ENCODE data around the gene SNAI1. TPM values are rescaled to one million over a fixed set of nuclear protein-coding genes. Genes with fewer than 3 reads are reported as not detected.
"Not testable (repeated sequence)": the region's sequence is repeated elsewhere in the genome, so short reads cannot be mapped to it uniquely, and the experiment has no call there.

Gene SNAI1
- total RNA-seq, 1 experiment from 2014 or later = 0.13 TPM

DNA sequence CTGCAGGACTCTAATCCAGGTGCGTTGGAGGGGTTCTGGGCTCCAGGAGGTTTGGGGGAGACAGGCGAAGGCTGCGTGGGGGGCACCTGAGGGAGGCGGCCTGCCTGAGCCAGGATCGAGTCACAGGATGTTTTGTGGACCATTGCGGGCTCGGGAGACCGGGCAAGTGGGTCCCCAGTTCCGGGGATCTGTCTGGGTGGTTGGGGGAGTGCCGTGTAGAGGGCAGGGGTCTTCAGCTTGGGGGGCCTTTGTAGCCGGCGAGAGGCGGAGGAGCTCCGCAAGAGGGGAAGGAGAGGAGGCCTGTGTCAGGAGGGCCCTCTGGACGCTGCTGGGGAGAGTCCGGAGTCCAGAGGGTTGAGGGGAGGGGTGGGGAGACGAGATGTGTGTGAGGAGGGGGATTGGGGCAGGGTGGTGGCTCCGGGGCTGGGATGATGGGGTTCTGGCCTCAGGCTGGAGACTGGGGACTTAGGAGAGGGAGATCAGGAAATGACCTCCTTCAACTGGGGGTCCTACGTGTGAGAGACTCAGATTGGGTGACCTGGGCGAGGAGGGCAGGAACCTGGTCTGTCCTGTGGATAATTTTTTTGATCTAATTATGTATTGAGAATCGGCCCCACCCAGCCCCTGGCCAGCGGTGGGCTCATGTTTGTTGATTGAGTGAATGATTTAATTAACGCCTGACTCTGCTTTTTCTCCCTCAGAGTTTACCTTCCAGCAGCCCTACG, 505 bp downstream of the SNAI1 start:
- no peak for DNase-seq (ENCODE audit: low read depth, low spot score)
- in situ Hi-C loops (cut with HindIII; ENCODE audit: low pct_unique_long_range_greater_than_20kb, low sequenced_read_pairs) = no loop called here

DNA sequence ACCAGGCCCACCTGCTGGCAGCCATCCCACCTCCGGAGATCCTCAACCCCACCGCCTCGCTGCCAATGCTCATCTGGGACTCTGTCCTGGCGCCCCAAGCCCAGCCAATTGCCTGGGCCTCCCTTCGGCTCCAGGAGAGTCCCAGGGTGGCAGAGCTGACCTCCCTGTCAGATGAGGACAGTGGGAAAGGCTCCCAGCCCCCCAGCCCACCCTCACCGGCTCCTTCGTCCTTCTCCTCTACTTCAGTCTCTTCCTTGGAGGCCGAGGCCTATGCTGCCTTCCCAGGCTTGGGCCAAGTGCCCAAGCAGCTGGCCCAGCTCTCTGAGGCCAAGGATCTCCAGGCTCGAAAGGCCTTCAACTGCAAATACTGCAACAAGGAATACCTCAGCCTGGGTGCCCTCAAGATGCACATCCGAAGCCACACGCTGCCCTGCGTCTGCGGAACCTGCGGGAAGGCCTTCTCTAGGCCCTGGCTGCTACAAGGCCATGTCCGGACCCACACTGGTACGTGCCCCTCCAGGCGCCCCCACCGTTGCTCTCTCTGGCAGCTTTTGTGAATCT, 1.1 kb downstream of the SNAI1 start:
- DNase-seq (ENCODE audit: low read depth, low spot score) = no peak
- in situ Hi-C loops (cut with HindIII; ENCODE audit: low pct_unique_long_range_greater_than_20kb, low sequenced_read_pairs) = no loop called here

DNA sequence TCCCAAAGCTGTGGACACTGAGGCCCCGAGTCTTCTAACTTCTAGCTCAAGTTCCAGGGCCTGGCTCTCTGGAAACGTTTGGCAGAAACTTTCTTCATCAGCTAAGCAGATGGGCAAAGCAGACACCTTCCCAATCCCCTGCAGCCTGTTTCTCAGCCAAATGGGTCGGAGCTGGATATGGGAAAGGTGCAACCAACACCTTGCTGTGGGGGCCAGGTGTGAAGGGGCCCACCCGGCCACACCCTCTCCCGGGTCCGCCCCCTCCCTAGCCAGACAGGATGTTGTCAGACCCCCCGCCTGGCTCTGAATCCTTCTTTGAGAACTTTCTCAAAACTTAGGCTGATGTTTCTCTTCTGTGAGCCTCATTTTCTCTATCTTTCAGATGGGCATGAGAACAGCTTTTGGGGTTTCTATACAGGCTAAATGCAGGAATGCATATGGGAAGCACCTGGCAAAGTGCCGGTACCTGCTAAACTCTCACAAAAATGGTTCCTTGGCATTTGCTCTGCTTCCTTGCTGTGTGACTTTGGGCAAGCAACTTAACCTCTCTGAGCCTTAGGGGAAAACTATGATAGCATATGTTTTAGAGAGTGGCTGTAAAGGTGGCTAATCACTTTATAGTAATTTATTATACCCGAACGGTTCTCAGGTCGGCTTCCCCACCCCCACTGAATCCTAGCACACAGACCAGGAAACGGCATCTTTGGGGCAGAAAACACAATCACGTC, 1.8 kb downstream of the SNAI1 start:
- in situ Hi-C loops (cut with HindIII; ENCODE audit: low pct_unique_long_range_greater_than_20kb, low sequenced_read_pairs) = no loop called here

DNA sequence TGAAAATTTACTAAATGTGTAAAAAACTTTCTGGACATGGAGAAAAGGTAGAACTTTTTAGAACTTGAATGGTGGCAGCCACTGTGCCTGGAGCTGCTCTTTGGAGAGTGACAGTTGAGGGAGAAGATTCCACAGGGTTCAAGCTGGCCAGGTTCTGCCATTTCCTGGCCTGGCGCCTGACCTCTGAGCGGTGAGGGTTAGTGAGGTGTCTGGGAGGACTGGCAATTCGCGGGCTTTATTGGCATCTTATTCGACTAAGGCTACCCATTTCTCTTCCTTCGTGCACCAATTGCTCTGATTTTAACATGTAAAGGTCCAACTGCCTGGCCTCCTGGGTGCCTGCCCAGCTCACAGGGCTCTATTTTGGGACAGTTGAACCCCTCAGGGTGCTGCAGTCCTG, 2.4 kb downstream of the SNAI1 start:
- in situ Hi-C loops (cut with HindIII; ENCODE audit: low pct_unique_long_range_greater_than_20kb, low sequenced_read_pairs) = no loop called here

More for the DNA sequence above, 1.8 kb downstream of the SNAI1 start:
- DNase-seq (ENCODE audit: low read depth, low spot score) = no peak

DNA sequence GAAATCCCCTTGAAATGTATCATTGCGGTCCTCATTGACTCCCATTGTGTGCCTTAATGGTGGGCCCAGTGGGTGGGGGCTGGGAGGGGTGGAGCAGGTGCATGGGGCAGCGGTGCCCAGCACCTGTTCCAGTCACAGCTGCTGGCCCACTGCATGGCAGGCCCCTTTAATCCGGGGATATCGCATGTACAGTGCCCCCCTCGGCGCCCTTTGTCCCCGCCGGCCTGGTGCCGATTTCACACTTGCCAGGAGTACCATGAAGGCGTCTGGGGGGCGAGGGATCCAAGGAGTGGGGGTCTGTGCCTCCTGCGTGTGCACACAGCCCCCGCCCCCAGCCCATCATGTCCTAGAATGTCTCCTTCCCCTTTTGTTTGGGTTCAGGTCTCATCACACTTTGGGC, 2.8 kb downstream of the SNAI1 start:
- no peak for DNase-seq (ENCODE audit: low read depth, low spot score)
- in situ Hi-C loops (cut with HindIII; ENCODE audit: low pct_unique_long_range_greater_than_20kb, low sequenced_read_pairs) = no loop called here

More for the DNA sequence above, 2.4 kb downstream of the SNAI1 start:
- no peak for DNase-seq (ENCODE audit: low read depth, low spot score)

DNA sequence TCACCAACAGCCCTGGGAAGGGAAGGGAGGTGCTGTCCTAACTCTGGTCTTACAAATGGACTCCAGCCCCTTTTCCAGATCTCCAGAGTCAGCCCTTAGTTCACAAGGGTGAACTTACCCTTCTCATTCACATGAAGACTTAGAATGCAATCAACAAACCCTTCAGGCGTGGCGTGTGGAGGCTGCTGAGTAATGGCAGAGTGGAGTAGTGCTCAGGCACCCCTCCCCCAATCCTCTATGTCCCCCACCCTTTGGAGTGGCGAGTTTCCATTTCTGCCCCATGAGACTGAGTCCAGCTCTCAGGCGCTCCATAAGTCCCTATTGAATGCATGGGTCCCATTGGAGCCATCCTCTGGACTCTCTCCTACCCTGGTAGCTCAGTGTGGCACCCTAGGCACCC, 3.3 kb downstream of the SNAI1 start:
- in situ Hi-C loops (cut with HindIII; ENCODE audit: low pct_unique_long_range_greater_than_20kb, low sequenced_read_pairs) = no loop called here
- no peak for DNase-seq (ENCODE audit: low read depth, low spot score)

DNA sequence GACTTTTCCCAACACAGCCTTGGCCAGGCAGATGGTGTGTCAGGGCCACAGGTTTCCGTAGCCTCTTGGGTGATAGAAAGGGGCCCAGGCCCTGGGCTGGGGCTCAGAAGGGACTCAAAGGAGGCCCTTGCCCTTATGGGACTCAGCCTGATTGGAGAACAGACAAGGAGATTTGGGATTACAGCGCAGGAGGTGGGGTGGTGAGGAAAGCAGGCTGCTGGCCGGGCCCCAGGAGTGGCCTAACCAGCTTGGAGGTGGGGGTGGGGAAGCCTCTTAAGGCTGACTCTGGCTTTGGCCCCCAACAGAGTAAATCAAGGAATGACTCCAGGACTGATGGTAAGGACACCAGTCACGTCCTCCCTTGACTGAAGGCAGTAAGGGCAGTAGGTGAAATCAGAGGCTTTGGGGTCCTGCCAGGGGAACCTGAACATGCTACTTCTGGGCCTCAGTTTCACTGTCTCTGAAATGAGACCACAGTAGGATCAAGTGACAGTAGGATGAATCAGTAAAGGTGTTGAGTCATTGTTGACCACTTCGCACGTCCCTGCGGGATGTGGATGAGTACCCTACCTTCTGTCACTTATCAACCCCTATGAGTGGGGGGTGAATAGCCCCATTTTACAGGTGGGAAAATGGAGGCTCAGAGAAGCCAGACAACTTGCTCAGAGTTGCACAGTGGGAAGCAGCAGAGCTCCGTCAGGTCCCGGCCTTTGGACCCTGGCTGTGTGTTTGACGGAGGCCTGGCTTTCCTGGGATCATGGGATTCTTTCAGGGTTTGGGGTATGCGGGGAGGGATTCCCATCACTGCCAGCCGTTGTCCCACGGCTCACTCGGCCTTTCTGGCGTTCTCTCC, 4.5 kb downstream of the SNAI1 start:
- no peak for DNase-seq (ENCODE audit: low read depth, low spot score)
- in situ Hi-C loops (cut with HindIII; ENCODE audit: low pct_unique_long_range_greater_than_20kb, low sequenced_read_pairs) = no loop called here

DNA sequence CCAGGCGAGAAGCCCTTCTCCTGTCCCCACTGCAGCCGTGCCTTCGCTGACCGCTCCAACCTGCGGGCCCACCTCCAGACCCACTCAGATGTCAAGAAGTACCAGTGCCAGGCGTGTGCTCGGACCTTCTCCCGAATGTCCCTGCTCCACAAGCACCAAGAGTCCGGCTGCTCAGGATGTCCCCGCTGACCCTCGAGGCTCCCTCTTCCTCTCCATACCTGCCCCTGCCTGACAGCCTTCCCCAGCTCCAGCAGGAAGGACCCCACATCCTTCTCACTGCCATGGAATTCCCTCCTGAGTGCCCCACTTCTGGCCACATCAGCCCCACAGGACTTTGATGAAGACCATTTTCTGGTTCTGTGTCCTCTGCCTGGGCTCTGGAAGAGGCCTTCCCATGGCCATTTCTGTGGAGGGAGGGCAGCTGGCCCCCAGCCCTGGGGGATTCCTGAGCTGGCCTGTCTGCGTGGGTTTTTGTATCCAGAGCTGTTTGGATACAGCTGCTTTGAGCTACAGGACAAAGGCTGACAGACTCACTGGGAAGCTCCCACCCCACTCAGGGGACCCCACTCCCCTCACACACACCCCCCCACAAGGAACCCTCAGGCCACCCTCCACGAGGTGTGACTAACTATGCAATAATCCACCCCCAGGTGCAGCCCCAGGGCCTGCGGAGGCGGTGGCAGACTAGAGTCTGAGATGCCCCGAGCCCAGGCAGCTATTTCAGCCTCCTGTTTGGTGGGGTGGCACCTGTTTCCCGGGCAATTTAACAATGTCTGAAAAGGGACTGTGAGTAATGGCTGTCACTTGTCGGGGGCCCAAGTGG, 5.3 kb downstream of the SNAI1 start:
- no peak for DNase-seq (ENCODE audit: low read depth, low spot score)
- in situ Hi-C loops (cut with HindIII; ENCODE audit: low pct_unique_long_range_greater_than_20kb, low sequenced_read_pairs) = no loop called here

DNA sequence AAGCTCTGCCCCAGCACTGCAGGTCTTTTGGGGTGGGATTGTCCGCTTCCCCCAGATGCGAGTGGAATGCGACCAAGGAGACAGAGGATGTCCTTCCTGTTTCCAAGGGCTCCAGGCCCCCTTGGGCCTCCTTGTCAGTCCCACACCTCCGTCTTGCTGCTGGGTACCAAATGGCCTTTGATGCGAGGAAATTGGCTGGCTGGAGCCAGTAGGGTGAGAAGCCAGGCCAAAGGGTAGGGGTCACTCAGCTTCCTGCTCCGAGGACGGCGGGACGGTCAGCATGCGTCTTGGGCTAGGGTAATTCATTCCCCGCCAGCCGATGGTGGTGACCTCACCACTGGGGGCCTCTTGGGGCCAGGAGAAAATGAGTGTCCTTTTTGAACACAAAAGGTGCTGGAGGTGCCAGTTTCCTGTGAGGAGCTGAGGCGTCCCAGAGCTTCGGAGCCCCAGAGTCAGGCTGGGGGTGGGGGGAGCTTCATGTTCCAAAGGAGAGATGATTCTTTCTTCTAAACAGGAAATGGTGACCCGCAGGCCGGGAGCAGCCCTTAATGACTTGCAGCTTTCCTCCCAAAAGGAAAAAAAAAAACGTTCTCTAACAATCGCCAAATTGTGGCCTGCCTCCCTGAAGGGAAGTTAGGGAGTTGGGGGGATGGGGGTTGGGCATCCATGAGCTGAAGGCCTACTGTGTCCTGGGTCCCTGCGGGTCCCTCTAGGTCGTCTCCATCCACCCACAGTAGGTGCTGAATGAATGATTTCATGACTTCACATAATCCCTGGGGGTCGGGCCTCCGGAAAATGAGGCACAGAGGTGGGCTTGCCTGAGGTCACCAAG, 6.7 kb downstream of the SNAI1 start:
- in situ Hi-C loops (cut with HindIII; ENCODE audit: low pct_unique_long_range_greater_than_20kb, low sequenced_read_pairs) = no loop called here
- DNase-seq (ENCODE audit: low read depth, low spot score) = peak; percentile 75

DNA sequence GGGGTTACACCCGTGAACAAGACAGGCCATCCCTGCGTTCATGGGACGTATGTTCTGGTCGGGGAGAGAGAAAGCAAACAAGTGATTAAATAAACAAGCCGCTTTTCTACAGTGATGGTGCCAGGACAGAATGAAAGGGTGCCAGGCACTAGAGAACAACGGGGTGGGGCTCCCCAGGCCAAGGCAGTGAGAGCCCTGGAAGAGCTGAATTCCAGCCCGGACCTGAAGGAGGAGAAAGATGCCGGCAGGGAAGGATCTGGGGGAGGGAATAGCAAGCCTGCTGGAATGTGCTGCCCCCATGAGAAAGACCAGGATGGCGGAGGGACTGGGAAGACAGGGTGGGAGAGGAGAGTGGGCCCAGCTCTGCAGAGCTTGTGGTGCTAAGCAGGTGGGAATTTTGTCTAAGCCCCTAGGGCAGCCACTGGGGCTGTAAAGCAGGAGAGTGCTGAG, 7.5 kb downstream of the SNAI1 start:
- DNase-seq (ENCODE audit: low read depth, low spot score) = no peak
- in situ Hi-C loops (cut with HindIII; ENCODE audit: low pct_unique_long_range_greater_than_20kb, low sequenced_read_pairs) = no loop called here

DNA sequence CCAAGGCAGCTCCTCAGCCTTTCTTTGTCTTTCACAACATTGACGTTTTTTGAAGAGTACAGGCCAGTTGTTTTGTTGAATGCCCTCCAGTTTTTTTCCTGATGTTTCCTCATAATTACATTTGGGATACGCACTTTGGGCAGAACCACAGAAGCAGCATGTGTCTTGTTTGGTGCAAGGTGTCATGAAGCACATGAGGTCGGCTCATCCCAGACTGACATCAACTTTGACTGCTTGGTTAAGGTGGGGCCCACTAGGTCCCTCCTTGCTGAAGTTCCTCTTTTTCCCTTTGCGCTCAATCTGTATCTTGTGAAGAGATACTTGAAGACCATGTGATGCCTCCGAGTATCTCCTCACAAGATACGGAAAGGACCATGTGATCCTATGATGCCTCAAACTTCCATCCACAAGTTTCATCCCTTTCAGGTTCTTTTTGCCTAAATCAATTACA, 10.5 kb downstream of the SNAI1 start:
- in situ Hi-C loops (cut with HindIII; ENCODE audit: low pct_unique_long_range_greater_than_20kb, low sequenced_read_pairs) = no loop called here
- DNase-seq (ENCODE audit: low read depth, low spot score) = peak; percentile 42

DNA sequence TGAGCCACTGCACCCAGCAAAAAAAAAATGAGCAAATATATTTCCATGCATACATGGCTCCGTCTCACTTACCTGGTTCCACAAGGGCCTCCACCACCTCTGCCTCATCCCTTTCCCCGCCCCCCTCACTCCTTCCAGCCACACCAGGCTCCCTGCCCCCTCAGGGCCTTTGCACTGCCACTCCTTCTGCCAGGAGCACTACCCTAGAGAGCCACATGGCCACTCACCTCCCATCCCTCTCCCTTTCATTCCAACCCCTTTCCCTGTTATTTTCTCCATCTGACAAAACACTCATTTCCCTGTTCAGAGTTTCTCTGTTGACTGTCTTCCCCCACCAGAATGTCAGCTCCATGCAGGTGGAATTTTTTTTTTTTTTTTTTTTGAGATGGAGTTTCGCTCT, 12.8 kb downstream of the SNAI1 start:
- in situ Hi-C loops (cut with HindIII; ENCODE audit: low pct_unique_long_range_greater_than_20kb, low sequenced_read_pairs) = no loop called here
- no peak for DNase-seq (ENCODE audit: low read depth, low spot score)

DNA sequence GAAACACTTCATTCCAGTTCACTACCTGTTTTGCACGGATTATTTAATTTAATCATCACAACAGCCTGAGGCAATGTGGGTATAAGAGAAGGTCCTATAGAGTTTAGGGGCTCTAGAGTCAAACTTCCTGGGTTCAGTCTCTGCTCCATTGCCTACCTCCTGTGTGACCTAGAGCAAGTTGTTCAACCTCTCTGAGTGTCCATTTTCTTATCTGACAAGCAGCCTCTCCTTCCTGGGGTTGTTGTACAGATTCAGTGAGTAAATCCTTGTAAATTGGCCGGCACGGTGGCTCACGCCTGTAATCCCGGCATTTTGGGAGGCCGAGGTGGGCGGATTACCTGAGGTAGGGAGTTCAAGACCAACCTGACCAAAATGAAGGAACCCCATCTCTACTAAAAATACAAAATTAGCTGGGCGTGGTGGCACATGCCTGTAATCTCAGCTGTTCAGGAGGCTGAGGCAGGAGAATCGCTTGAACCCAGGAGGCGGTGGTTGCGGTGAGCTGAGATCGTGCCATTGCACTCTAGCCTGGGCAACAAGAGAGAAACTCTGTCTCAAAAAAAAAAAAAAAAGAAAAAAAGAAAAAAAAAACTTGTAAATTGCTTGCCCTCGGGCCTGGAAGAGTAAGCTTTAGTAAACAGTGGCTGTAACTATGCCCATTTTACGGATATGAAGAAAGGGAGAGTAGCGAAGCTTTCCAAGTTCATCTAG, 15.9 kb downstream of the SNAI1 start:
- in situ Hi-C loops (cut with HindIII; ENCODE audit: low pct_unique_long_range_greater_than_20kb, low sequenced_read_pairs); DNase-seq (ENCODE audit: low read depth, low spot score): not testable (repeated sequence)

DNA sequence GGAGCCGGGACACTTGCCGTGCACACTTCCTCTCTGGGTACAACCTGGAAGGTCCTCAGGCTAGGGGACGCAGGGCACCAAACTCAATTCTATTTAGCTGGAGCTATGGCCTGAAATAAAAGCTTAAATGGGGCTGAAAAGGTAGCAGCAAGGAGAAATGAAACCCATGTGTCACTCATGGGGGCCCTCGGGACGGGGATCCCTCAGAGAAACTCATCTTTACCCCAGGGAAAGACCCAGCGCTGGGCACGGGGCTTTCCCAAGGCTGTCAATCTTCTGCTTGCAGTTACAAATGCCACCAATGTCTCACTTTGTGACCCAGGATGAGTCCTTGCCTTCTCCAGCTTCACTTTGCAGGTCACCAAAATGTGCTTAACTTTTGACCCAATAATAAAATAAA, 16.5 kb downstream of the SNAI1 start:
- DNase-seq (ENCODE audit: low read depth, low spot score) = no peak
- in situ Hi-C loops (cut with HindIII; ENCODE audit: low pct_unique_long_range_greater_than_20kb, low sequenced_read_pairs) = no loop called here

DNA sequence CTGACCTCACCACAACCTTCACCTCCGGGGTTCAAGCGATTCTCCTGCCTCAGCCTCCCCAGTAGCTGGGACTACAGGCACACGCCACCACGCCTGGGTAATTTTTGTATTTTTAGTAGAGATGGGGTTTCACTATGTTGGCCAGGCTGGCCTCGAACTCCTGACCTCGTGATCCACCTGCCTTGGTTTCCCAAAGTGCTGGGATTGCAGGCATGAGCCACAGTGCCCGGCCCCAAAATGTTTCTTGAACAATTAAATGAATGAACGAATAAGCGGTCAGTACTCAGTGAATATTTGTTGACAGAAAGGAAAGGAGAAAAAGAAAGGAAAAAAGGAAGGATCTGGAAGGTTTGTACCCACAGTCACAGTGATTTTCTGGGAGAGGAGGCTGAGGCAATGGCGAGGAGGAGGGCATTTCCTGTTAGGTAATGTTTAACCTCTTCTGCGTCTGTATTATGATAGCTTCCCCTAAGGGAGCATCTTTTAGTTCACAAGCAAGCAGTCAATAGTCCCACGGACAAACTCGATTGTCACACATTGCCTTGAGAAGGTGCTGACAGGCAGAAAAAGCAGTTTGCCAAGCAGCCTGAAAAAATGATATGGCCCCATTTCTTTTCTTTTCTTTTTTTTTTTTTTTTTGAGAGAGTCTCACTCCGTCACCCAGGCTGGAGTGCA, 17.9 kb downstream of the SNAI1 start:
- in situ Hi-C loops (cut with HindIII; ENCODE audit: low pct_unique_long_range_greater_than_20kb, low sequenced_read_pairs); DNase-seq (ENCODE audit: low read depth, low spot score): not testable (repeated sequence)
